Spleen (tissue), 7 donors: ENCODE measurements around the gene ARHGAP28.

Experiments used
- CTCF ChIP-seq, 11 experiments: fragments of 200-600 bp in 7 of 11; fragments of 450-650 bp in 4 of 11; sonication (generic) in 4 of 11; IDR thresholded peaks in 8 of 11; conservative IDR thresholded peaks in 3 of 11; 1 replicate in 7 of 11; 2 replicates in 4 of 11; pipeline versions ENCODE4 v1.4.0 to v1.8.0; 2016 to 2021; ENCODE audit warnings: antibody characterized with exemption in 11 of 11, inconsistent platforms in 4 of 11, mild to moderate bottlenecking in 1 of 11
- POLR2A ChIP-seq, 3 donors: fragments of 450-650 bp; IDR thresholded peaks; one replicate each; pipeline ENCODE4 v1.5.1; 2017; ENCODE audit warnings: antibody characterized with exemption in 3 of 3, mild to moderate bottlenecking in 1 of 3
- donor health status: DM: no; HTN: no; CAD: no; lungs with moderate emphysema.
- donor health status: DM: no; HTN: no; CAD: no.
- donor health status: DM: no; HTN: no; CAD: no.

GRCh38 chr18:6731222-6731596 lies 1.7 kb downstream of the ARHGAP28 start:
- no peak for TF ChIP-seq CTCF (IDR thresholded peaks at IDR 0.05 in 8 of 11, conservative IDR thresholded peaks at IDR 0.05 in 3 of 11)
- no peak for TF ChIP-seq POLR2A (IDR thresholded peaks at IDR 0.05)
